Fibroblast of villous mesenchyme (primary cell): ENCODE measurements around the gene ABCA9. TPM values are rescaled to one million over a fixed set of nuclear protein-coding genes. Genes with fewer than 3 reads are reported as not detected.
A peak's percentile ranks its signal among the peaks of the same experiment; 100 is the strongest.

Source experiments
- DNase-seq: peaks from one replicate; pipeline ENCODE4 v3.0.0-alpha.2; 2010; ENCODE audit warnings: low read depth
- H3K4me3 ChIP-seq: 2 replicates; pipeline ENCODE4 v1.5.1; 2011; ENCODE audit warnings: low read depth, mild to moderate bottlenecking, low read length
- CTCF ChIP-seq: IDR thresholded peaks from 2 replicates; pipeline ENCODE4 v1.5.1; 2012; ENCODE audit warnings: low read depth, mild to moderate bottlenecking, low read length; ENCODE audit not compliant: insufficient read depth
- total RNA-seq: library from RNA; depleted of rRNA; stranded (reverse); fragments of >200 nt; gene quantifications from 2 replicates; pipeline ENCODE4 v1.2.3, GENCODE V29; 2012

Gene ABCA9
- total RNA-seq, 1 donor: 2.2 TPM

GRCh38 chr17:69093279-69093789 is 32.6 kb upstream of the ABCA9 start:
- TF ChIP-seq CTCF: no peak
- DNase-seq: peak; percentile 5
- H3K4me3 ChIP-seq: no peak overlapping the region

- no peak for TF ChIP-seq CTCF
- H3K4me3 ChIP-seq: no peak overlapping the region
- DNase-seq: no peak
Observed at GRCh38 chr17:69090365-69090764, 29.6 kb upstream of the ABCA9 start.

- H3K4me3 ChIP-seq: no peak overlapping the region
- no peak for DNase-seq
- TF ChIP-seq CTCF: no peak
Observed at GRCh38 chr17:69088643-69089200, 28.0 kb upstream of the ABCA9 start.

GRCh38 chr17:69086641-69087040 is 25.9 kb upstream of the ABCA9 start:
- no peak overlapping the region for H3K4me3 ChIP-seq
- TF ChIP-seq CTCF: no peak
- no peak for DNase-seq

GRCh38 chr17:69084911-69085310 is 24.2 kb upstream of the ABCA9 start:
- DNase-seq: no peak
- TF ChIP-seq CTCF: peak; percentile 62
- H3K4me3 ChIP-seq: no peak overlapping the region

GRCh38 chr17:69082696-69083095 is 22.0 kb upstream of the ABCA9 start:
- no peak for TF ChIP-seq CTCF
- DNase-seq: no peak
- H3K4me3 ChIP-seq: no peak overlapping the region

GRCh38 chr17:69078864-69079263 is 18.1 kb upstream of the ABCA9 start:
- H3K4me3 ChIP-seq: no peak overlapping the region
- no peak for TF ChIP-seq CTCF
- DNase-seq: no peak
